Type B pancreatic cell (in vitro differentiated cells): Measurements from ENCODE around the gene OBSCN. TPM values are rescaled to one million over a fixed set of nuclear protein-coding genes. Genes with fewer than 3 reads are reported as not detected.
"Not testable (repeated sequence)": the region's sequence is repeated elsewhere in the genome, so short reads cannot be mapped to it uniquely, and the experiment has no call there.

ENCODE experiments used
- DNase-seq: peaks from one replicate; pipeline ENCODE4 v3.0.0; 2021; ENCODE audit warnings: mixed read lengths; ENCODE audit not compliant: unreplicated experiment; ENCODE audit errors: extremely low spot score
- H3K27ac Mint-ChIP-seq: 2 replicates; pipeline ENCODE4 v1.8.0; 2021; ENCODE audit warnings: mild to moderate bottlenecking, mixed read lengths
- H3K27me3 Mint-ChIP-seq: 2 replicates; pipeline ENCODE4 v1.8.0; 2021; ENCODE audit warnings: mixed read lengths
- H3K36me3 Mint-ChIP-seq: 2 replicates; pipeline ENCODE4 v1.8.0; 2021; ENCODE audit warnings: mixed read lengths
- H3K4me1 Mint-ChIP-seq: one replicate; pipeline ENCODE4 v1.8.0; 2021; ENCODE audit warnings: mixed read lengths; ENCODE audit not compliant: unreplicated experiment
- H3K4me3 Mint-ChIP-seq: 2 replicates; pipeline ENCODE4 v1.8.0; 2021; ENCODE audit warnings: mild to moderate bottlenecking, mixed read lengths
- H3K9me3 Mint-ChIP-seq: 2 replicates; pipeline ENCODE4 v1.8.0; 2021; ENCODE audit warnings: mixed read lengths
- CTCF ChIP-seq: fragments of 200-600 bp; sonication (generic); conservative IDR thresholded peaks from 2 replicates; pipeline ENCODE4 v1.5.0; 2021; ENCODE audit warnings: antibody characterized with exemption, mild to moderate bottlenecking
- total RNA-seq: library from RNA; stranded (reverse); gene quantifications from 2 replicates; pipeline ENCODE4 v1.2.1, GENCODE V29; 2021; ENCODE audit warnings: low replicate concordance

The OBSCN gene
- total RNA-seq, 1 donor from 2014 or later: 48.9 TPM

- peaks cover 39% of the 10 kb centered on the region for H3K9me3 Mint-ChIP-seq
- H3K36me3 Mint-ChIP-seq: peaks cover 85% of the 10 kb centered on the region
- TF ChIP-seq CTCF: no peak
- no peak overlapping the region for H3K4me3 Mint-ChIP-seq
- no peaks in the 10 kb centered on the region for H3K27me3 Mint-ChIP-seq
- no peak overlapping the region for H3K27ac Mint-ChIP-seq
- H3K4me1 Mint-ChIP-seq: no peaks in the 10 kb centered on the region
- DNase-seq: no peak
These were observed 34.6 kb downstream of the OBSCN start for GRCh38 chr1:228242409-228242808.

GRCh38 chr1:228243093-228243492 lies 35.2 kb downstream of the OBSCN start:
- Mint-ChIP-seq H3K9me3 (peaks cover 39% of the 10 kb centered on the region), H3K4me3 (no peak overlapping the region), H3K27me3 (no peaks in the 10 kb centered on the region), H3K36me3 (peaks cover 88% of the 10 kb centered on the region), H3K27ac (no peak overlapping the region), H3K4me1 (no peaks in the 10 kb centered on the region)
- DNase-seq: peak; percentile 60
- TF ChIP-seq CTCF: no peak

DNA sequence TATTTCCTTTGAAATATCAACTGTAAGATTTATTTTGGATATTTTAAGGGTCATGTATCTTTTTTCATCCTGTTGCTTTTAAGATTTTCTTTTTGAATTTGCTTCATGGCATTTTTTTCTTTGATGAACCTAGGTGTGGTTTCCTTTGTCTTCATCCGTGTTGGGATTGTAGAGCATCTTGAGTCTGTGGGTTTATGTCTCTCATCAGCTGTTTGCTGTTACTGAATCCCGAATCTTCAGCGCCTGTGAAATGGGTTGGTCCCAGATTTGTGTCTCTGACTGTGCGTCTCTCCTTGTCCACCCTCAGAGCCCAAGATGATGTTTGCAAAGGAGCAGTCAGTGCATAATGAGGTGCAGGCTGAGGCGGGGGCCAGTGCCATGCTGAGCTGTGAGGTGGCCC lies 36.1 kb downstream of the OBSCN start:
- peak; percentile 42 for DNase-seq
- H3K9me3 Mint-ChIP-seq: peaks cover 34% of the 10 kb centered on the region
- not testable (repeated sequence) for H3K4me3 Mint-ChIP-seq

DNA sequence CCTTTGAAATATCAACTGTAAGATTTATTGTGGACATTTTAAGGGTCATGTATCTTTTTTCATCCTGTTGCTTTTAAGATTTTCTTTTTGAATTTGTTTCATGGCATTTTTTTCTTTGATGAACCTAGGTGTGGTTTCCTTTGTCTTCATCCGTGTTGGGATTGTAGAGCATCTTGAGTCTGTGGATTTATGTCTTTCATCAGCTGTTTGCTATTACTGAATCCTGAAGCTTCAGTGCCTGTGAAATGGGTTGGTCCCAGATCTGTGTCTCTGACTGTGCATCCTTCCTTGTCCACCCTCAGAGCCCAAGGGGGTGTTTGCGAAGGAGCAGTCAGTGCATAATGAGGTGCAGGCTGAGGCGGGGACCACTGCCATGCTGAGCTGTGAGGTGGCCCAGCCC lies 37.3 kb downstream of the OBSCN start:
- H3K27ac Mint-ChIP-seq: no peak overlapping the region
- H3K4me3 Mint-ChIP-seq: no peak overlapping the region
- H3K27me3 Mint-ChIP-seq: no peaks in the 10 kb centered on the region
- TF ChIP-seq CTCF: no peak
- H3K4me1 Mint-ChIP-seq: no peaks in the 10 kb centered on the region
- peaks cover 34% of the 10 kb centered on the region for H3K9me3 Mint-ChIP-seq
- H3K36me3 Mint-ChIP-seq: peaks cover 74% of the 10 kb centered on the region
- DNase-seq: peak; percentile 25

More for the DNA sequence above, 36.1 kb downstream of the OBSCN start:
- H3K36me3 Mint-ChIP-seq: peaks cover 80% of the 10 kb centered on the region
- not testable (repeated sequence) for H3K27me3 Mint-ChIP-seq, H3K27ac Mint-ChIP-seq, H3K4me1 Mint-ChIP-seq

DNA sequence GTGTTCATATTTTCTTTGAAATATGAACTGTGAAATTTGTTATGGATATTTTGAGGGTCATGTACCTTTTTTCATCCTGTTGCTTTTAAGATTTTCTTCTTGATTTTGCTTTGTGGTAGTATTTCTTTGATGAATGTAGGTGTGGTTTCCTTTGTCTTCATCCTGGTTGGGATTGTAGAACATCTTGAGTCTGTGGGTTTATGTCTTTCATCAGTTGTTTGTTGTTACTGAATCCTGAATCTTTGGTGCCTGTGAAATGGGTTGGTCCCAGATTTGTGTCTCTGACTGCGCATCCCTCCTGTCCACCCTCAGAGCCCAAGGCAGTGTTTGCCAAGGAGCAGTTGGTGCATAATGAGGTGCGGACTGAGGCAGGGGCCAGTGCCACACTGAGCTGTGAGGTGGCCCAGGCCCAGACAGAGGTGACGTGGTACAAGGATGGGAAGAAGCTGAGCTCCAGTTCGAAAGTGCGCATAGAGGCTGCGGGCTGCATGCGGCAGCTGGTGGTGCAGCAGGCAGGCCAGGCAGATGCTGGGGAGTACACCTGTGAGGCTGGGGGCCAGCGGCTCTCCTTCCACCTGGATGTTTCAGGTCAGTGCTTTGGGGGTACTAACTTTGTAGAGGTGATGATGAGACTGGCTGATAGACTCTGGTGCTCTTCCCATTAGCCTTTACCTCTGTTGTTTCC lies 38.5 kb downstream of the OBSCN start:
- Mint-ChIP-seq H3K9me3 (peaks cover 28% of the 10 kb centered on the region), H3K27me3 (no peaks in the 10 kb centered on the region), H3K27ac (no peak overlapping the region), H3K36me3 (peaks cover 68% of the 10 kb centered on the region), H3K4me1 (no peaks in the 10 kb centered on the region), H3K4me3 (no peak overlapping the region)
- no peak for DNase-seq
- no peak for TF ChIP-seq CTCF

DNA sequence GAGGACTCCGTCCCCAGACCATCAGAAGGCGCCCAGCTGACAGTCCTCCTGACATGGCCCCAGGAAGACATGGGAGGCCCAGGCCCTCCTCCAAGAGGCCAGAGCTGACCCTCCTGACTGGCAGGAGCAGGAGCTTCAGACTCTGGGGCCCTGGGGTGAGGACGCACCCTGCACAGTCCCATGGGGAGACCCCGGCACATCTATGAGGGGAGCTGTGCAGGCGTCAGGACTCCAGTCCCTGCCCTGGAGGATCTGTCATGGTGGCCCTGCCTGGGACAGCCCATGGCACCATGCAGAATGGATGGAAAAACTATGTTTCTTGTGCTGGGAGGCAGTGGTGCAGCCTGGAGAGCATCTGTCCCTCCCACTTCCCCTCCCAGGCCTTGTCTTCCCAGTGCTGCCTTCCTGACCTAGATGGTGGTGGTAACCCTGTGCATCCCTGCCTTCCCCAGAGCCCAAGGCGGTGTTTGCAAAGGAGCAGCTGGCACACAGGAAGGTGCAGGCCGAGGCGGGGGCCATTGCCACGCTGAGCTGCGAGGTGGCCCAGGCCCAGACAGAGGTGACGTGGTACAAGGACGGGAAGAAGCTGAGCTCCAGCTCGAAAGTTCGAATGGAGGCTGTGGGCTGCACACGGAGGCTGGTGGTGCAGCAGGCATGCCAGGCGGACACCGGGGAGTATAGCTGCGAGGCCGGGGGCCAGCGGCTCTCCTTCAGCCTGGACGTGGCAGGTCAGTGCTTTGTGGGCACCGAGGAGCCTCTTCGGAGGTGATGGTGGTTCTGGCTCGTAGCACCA lies 41.9 kb downstream of the OBSCN start:
- Mint-ChIP-seq H3K4me3 (no peak overlapping the region), H3K9me3 (peaks cover 11% of the 10 kb centered on the region), H3K36me3 (peaks cover 50% of the 10 kb centered on the region), H3K27me3 (no peaks in the 10 kb centered on the region), H3K27ac (no peak overlapping the region), H3K4me1 (no peaks in the 10 kb centered on the region)
- no peak for TF ChIP-seq CTCF
- DNase-seq: no peak

DNA sequence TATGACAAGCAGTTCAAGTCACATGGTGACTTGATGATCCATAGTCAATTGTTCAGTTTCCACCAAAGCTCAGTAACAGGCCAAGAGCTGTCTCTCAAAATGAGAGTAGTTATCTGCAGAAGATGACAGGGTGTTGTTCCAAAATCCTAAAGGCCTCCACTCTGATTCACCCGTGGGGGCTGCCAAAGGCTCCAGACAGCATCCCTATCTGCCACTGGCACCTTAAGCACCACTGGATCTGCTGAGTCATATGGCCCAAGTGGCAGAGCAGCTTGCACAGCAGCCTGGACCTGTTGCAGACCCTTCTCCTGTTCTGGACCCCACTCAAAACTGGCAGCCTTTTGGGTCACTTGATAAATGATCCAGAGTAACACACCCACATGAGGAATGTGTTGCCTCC lies 44.6 kb downstream of the OBSCN start:
- Mint-ChIP-seq H3K9me3 (peaks cover 13% of the 10 kb centered on the region), H3K36me3 (peaks cover 35% of the 10 kb centered on the region)
- not testable (repeated sequence) for H3K4me3 Mint-ChIP-seq, H3K27ac Mint-ChIP-seq, H3K27me3 Mint-ChIP-seq, DNase-seq, H3K4me1 Mint-ChIP-seq
